ENCODE results near the gene MIGA2. TPM values are rescaled to one million over a fixed set of nuclear protein-coding genes. Genes with fewer than 3 reads are reported as not detected.

MIGA2 gene
- total and polyA plus RNA-seq, 9 of the 15 experiments (the other 6 are each of a cell fraction or from before 2014, with no cell fraction given), result 0.15 to 54.1 (median 18.0) TPM

DNA sequence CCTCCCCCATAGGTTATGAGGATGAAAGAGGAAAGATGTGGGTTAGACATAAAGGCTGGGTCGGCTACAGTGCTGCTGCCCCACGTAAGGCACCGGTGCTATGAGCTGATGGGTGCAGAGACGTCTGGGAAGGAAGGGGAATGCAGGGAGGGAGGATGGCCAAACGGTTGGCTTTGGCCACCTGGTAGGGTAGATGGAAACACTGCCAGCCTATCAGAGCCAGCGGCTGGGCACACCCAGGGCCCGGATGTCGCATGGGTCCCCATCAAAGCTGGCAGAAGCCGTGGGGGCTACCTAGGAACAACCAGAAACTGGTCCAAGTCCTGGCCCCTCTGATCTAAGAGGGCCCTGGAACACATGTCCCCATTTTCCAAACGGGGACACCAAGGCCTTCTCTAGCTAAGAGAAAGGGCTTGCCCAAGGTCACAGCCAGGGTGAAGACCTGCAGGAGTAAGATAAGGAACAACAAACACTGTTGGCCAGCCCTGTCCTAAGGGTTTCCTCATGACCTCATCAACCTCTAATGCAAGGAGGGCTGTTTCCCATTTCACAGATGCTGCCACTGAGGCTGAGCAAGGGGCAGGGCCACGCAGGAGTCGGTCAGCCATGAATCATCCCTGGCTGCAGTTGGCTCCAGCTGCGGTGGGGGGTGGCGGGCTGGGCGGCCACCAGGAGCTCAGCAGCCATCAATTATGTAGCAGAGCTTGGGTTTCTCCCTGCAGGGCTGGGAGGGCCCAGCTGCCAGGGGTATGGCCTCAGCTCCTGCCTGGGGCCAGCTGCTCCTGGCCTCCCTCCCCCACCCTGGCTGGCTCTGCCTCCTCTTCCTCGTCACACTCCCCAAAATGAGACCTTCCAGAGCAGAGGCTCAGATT, 13.2 kb upstream of the MIGA2 start (continued):
- TF ChIP-seq, protein P1, sequence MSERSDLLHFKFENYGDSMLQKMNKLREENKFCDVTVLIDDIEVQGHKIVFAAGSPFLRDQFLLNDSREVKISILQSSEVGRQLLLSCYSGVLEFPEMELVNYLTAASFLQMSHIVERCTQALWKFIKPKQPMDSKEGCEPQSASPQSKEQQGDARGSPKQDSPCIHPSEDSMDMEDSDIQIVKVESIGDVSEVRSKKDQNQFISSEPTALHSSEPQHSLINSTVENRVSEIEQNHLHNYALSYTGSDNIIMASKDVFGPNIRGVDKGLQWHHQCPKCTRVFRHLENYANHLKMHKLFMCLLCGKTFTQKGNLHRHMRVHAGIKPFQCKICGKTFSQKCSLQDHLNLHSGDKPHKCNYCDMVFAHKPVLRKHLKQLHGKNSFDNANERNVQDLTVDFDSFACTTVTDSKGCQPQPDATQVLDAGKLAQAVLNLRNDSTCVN (CRISPR knock-in tag; IDR thresholded peaks at IDR 0.05), result no peak
- TF ChIP-seq, protein P2, sequence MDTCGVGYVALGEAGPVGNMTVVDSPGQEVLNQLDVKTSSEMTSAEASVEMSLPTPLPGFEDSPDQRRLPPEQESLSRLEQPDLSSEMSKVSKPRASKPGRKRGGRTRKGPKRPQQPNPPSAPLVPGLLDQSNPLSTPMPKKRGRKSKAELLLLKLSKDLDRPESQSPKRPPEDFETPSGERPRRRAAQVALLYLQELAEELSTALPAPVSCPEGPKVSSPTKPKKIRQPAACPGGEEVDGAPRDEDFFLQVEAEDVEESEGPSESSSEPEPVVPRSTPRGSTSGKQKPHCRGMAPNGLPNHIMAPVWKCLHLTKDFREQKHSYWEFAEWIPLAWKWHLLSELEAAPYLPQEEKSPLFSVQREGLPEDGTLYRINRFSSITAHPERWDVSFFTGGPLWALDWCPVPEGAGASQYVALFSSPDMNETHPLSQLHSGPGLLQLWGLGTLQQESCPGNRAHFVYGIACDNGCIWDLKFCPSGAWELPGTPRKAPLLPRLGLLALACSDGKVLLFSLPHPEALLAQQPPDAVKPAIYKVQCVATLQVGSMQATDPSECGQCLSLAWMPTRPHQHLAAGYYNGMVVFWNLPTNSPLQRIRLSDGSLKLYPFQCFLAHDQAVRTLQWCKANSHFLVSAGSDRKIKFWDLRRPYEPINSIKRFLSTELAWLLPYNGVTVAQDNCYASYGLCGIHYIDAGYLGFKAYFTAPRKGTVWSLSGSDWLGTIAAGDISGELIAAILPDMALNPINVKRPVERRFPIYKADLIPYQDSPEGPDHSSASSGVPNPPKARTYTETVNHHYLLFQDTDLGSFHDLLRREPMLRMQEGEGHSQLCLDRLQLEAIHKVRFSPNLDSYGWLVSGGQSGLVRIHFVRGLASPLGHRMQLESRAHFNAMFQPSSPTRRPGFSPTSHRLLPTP (IDR thresholded peaks at IDR 0.05; ENCODE audit: borderline replicate concordance, extremely low read depth, insufficient read length), result no peak
- no peak for TF ChIP-seq ZNF444 (CRISPR knock-in tag; IDR thresholded peaks at IDR 0.05)
- TF ChIP-seq BCOR (IDR thresholded peaks at IDR 0.05), result peak; percentile 99
- TF ChIP-seq, protein P3, sequence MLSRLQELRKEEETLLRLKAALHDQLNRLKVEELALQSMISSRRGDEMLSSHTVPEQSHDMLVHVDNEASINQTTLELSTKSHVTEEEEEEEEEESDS (CRISPR knock-in tag; IDR thresholded peaks at IDR 0.05), result no peak
- TF ChIP-seq HDGF (IDR thresholded peaks at IDR 0.05), result peak; percentile 72; the same call in 1 of the 2 replicates
- TF ChIP-seq, protein P4, sequence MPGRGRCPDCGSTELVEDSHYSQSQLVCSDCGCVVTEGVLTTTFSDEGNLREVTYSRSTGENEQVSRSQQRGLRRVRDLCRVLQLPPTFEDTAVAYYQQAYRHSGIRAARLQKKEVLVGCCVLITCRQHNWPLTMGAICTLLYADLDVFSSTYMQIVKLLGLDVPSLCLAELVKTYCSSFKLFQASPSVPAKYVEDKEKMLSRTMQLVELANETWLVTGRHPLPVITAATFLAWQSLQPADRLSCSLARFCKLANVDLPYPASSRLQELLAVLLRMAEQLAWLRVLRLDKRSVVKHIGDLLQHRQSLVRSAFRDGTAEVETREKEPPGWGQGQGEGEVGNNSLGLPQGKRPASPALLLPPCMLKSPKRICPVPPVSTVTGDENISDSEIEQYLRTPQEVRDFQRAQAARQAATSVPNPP (IDR thresholded peaks at IDR 0.05; ENCODE audit: borderline replicate concordance, insufficient read depth, insufficient read length), result no peak
- TF ChIP-seq NFYB (IDR thresholded peaks at IDR 0.05; ENCODE audit: extremely low read depth, insufficient read length), result no peak
- no peak for TF ChIP-seq ZNF212 (CRISPR knock-in tag; IDR thresholded peaks at IDR 0.05)
- no peak for TF ChIP-seq NCOA6 (IDR thresholded peaks at IDR 0.05)
- no peak for TF ChIP-seq POLR2AphosphoS2 (IDR thresholded peaks at IDR 0.05; ENCODE audit: low read length)
- TF ChIP-seq, protein P5, sequence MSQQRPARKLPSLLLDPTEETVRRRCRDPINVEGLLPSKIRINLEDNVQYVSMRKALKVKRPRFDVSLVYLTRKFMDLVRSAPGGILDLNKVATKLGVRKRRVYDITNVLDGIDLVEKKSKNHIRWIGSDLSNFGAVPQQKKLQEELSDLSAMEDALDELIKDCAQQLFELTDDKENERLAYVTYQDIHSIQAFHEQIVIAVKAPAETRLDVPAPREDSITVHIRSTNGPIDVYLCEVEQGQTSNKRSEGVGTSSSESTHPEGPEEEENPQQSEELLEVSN (IDR thresholded peaks at IDR 0.05; ENCODE audit: borderline replicate concordance in 1 of 2, extremely low read depth in 1 of 2, insufficient read depth in 1 of 2, insufficient read length in 1 of 2, low read depth in 1 of 2, low read length in 1 of 2, poor library complexity in 1 of 2, severe bottlenecking in 1 of 2), result no peak
- TF ChIP-seq PML (IDR thresholded peaks at IDR 0.05; ENCODE audit: low read length), result no peak; the same call in 1 of the 2 replicates
- no peak for TF ChIP-seq SIX5 (IDR thresholded peaks at IDR 0.05; ENCODE audit: borderline replicate concordance in 1 of 2, insufficient read depth in 1 of 2, low read depth in 1 of 2, low read length in 2 of 2)
- no peak for TF ChIP-seq POLR2A (conservative IDR thresholded peaks at IDR 0.05)
- TF ChIP-seq HNRNPK (IDR thresholded peaks at IDR 0.05; ENCODE audit: low read depth, low read length, poor library complexity, severe bottlenecking), result no peak
- TF ChIP-seq ZC3H8 (IDR thresholded peaks at IDR 0.05), result no peak
- TF ChIP-seq ZNF184 (CRISPR knock-in tag; IDR thresholded peaks at IDR 0.05), result no peak
- TF ChIP-seq, protein P6, sequence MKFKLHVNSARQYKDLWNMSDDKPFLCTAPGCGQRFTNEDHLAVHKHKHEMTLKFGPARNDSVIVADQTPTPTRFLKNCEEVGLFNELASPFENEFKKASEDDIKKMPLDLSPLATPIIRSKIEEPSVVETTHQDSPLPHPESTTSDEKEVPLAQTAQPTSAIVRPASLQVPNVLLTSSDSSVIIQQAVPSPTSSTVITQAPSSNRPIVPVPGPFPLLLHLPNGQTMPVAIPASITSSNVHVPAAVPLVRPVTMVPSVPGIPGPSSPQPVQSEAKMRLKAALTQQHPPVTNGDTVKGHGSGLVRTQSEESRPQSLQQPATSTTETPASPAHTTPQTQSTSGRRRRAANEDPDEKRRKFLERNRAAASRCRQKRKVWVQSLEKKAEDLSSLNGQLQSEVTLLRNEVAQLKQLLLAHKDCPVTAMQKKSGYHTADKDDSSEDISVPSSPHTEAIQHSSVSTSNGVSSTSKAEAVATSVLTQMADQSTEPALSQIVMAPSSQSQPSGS (CRISPR knock-in tag; IDR thresholded peaks at IDR 0.05), result peak; percentile 87
